NCI-H1436 treated with DMSO at 0.1 percent for 48 hours (cell line): Measurements from ENCODE around the gene PLXNA4.
"Not testable (repeated sequence)": the region's sequence is repeated elsewhere in the genome, so short reads cannot be mapped to it uniquely, and the experiment has no call there.

Source experiments
- DNase-seq: peaks from one replicate; lab custom pipeline; 2025; lab: John Stamatoyannopoulos, UW

PLXNA4 gene

DNA sequence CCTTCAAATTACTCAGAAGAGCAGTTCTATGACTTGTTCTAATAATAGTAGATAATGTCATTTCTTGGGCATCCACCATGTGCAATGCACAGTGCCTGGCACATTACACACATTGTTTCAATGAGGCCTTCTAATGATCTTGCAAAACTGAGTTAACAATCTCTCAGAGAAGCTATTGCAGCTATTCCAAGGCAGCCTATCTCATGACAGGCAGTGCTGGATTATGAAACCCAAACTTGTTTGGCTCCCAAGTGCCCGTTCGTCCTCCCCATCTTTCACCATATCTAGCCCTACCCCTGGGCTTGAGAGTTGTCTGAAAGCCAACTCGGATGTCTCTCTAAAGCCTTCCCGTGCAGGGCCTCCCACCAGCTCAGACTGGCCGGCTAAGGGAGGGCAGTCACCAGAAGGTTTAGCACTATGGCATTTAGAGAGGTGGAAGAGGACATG, 405.1 kb downstream of the PLXNA4 start:
- DNase-seq = no peak

GRCh38 chr7:132169730-132170129, 406.5 kb downstream of the PLXNA4 start:
- DNase-seq = no peak

DNA sequence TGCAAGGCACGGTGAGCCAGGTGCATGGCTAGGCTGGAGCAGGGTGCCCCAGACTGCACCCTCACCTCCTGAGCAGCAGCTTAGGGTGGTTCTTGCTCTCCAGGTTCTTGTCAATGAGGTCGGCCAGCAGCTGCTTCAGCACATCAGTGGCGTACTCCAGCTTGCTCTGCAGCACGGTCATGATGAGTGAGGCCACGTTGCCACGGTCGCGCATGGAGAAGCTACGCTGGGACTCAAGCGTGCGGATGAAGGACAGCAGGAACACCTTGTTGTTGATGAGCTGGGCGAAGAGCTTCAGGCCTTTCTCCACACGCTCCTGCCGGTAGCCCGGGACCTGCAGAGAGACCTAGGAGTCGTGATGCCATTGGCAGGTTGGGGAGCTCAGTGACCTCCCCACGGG, 408.0 kb downstream of the PLXNA4 start:
- no peak for DNase-seq

- DNase-seq = not testable (repeated sequence)
Measured at GRCh38 chr7:132165695-132166094, 410.6 kb downstream of the PLXNA4 start.

DNA sequence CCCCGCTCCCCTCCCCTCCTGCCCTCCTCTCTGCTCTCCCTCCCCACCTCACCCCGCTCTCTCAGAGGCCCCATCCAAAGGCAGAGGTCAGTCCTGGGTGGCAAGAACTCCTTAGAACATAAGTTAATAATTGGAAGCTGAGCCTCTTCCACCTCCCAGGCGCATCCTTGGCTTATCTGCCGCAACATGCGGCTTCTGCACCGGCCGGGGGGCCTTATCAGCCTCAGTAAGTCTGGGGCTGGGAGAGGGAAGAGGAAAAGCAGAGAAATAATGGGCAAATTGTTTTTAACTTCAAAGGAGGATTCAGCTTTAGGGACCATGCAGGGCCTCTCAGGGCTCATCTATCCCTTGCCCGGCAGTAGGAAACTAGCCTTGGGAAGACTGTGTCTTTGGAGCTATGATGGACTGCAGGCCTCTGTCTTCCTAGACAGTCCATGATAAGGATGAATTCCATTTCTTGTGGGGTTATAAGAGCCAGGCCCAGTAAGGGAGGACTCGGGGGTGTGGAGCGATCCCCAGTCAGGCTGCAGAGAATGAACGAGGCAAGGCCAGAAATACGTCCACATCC, 411.6 kb downstream of the PLXNA4 start:
- no peak for DNase-seq

GRCh38 chr7:132162556-132163144, 413.6 kb downstream of the PLXNA4 start:
- no peak for DNase-seq

DNA sequence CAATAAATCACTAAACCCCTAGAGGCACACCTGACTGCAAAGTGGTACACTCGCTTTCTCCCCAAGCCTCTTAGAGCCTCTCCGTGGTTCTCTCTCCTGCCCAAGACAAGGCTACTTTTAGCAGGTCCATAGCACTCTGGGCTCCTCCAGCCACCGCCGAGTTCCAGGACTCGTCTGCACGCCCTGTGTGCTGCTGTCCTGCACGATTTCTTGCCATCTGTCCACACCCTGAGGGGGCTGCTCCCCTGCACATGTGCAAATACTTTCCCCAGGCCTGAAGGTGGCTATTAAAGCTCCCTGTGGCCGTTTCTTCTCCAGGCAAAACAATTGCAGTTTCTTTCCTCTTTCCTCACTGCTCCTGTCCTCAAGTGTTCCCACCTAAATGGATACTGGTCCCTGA, 414.3 kb downstream of the PLXNA4 start:
- no peak for DNase-seq

- DNase-seq = no peak
Measured at GRCh38 chr7:132161533-132161915, 414.7 kb downstream of the PLXNA4 start.

- no peak for DNase-seq
Measured at GRCh38 chr7:132160611-132161532, 415.4 kb downstream of the PLXNA4 start.

- no peak for DNase-seq
Measured at GRCh38 chr7:132158841-132159240, 417.4 kb downstream of the PLXNA4 start.

- no peak for DNase-seq
Measured at GRCh38 chr7:132158166-132158565, 418.1 kb downstream of the PLXNA4 start.

GRCh38 chr7:132155715-132156114, 420.6 kb downstream of the PLXNA4 start:
- DNase-seq = no peak

- DNase-seq = no peak
Measured at GRCh38 chr7:132154695-132155471, 421.4 kb downstream of the PLXNA4 start.

GRCh38 chr7:132154248-132154647, 422.0 kb downstream of the PLXNA4 start:
- no peak for DNase-seq

DNA sequence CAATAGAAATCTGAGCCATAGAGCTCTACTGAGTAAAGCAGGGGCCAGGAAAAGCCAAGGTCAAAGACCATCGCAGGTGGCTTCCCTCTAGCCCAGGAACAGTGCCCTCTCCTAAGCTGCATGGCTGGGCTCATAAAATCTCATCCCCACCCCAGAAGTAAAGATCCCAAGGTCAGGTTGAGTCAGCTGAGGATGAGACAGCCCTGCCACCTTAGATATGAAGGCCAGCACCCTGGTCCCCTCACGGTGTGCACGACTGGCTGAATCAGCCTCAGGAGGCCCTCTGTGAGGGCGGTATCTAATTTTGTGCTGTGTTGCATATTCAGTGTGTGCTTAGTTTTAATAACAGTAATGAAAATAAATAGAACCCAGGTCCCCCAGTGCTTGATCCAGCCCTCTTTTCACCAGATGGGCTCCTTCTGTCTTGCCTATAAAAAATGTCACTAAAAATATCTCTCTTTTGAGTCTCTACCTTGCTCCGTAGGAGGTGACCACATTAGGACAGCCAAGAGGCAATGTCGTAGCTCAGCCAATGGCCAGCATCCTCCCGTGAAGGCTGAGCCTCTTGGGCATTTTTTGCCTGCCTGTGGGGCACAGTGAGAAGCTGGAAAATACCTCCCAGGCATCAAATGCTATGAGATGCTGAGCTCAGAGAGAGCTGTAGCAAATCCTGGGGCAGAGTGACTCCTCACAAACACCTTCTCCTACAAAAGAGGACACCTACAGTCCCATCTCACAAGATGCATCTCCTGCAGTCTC, 424.0 kb downstream of the PLXNA4 start:
- no peak for DNase-seq

DNA sequence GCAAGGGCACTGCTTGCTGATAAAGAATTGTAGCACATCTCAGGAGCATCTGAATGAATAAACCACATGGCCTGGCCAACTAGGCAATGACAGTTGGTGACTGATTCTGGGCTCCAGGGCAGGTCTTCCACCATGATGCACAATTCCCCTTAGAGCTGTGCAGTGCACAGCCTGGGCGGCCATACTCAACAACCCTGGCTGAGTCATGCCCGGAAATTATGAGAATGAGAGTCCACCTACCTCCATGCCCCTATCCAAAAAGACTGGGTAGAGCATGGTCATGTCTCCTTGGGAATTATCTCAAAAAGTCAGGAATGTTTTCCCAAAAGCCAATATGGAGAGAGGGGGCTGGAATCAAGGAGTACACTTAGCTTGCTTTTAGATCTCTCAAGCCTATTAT, 425.6 kb downstream of the PLXNA4 start:
- no peak for DNase-seq

DNA sequence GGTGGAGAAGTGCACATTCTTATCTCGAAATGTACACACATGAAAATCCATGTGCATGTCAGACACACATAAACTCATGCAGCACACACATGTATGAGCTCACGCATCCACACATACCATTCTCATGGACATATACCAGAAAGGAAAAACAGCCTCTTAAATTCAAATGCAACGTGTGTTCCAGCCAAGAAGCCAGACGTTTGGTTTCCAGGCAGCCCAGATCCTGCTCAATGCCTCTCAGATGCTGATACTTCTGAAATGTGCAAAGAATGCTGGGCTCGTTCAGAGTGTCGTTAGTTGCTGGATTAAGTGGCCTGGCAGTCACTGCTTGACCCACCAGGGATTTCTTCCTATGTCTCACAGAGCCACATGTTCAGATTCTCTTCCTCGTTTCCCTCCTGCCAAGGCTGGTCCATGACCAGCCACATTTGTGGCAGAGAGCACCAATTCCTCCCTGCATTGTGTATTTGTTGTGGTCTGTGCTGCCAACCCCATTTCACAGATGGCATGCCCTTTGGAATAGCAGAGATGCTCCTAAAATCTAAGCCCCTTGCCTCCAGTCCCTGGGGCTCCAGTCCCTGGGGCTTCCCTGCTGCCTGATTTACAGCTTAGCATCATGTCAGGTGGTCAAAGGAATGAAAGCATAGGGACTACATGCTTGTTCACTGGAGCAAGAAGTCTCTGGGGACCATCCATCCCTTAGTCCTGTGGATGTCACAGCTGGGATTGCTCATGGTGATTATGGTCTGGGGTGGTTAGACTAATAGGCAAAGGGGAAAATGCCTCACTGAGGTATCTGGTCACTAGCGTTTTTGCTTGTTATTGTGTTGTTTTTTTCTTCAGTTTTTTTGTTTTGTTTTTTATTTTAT, 426.6 kb downstream of the PLXNA4 start:
- no peak for DNase-seq

- no peak for DNase-seq
Measured at GRCh38 chr7:132148876-132149275, 427.4 kb downstream of the PLXNA4 start.

DNA sequence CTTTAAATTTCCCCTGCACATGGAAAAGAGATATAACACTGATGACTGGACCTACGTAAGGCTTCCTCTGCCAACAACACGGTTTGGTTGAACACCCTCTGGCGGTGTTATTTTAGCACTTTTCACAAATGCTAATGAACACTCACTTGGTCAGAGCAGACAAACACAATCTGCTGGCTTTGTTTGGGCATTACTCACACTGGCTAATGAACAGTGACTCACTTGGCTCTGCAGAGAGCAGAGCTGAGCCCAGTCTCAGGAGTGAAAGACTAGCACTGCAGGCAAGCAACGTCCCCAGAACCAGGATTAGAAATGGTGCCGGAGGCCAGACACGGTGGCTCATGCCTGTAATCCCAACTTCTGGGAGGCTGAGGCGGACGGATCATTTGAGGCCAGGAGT, 430.8 kb downstream of the PLXNA4 start:
- no peak for DNase-seq

DNA sequence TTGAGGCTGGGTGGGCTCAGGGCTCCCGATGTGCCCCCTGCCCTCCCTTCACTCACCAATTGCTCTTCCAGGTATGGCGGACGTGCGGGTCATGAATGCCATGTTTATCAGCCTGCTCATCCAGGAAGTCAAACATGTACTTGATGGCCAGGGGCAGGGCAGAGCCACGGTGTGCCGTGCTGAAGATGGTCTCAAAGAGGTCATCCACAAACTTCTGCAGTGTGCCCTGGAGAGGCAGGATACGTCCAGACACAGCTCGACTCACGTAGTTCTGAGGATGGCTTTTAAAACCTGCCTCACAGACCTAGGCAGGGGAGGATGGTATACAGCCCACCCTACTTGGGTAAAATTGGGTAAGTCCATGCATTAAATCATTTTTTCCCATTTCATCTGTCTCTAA, 431.2 kb downstream of the PLXNA4 start:
- no peak for DNase-seq

DNA sequence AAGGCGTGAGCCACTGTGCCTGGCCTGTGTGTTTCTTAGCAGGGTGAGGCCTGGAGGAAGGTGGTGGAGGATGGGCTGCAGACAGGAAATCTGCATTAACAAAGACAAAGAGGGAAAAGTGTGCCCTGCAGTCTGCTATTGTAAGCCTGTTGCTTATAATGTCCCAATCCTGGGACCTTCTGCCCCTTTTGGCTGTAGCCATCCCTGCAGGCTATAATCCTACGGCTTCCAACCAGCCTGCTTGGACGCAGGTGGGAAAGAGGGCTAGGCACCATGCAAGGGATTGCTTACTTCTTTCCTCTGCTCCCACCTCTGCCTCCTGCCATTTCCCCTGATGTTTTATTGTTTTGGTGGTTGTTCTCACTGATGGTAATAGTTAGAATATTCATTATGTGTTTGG, 434.3 kb downstream of the PLXNA4 start:
- DNase-seq = no peak
